ENCODE results near the gene VTI1A. TPM values are rescaled to one million over a fixed set of nuclear protein-coding genes. Genes with fewer than 3 reads are reported as not detected.

The VTI1A gene
- total and polyA plus RNA-seq, 2 of the 8 experiments (the other 6 are each of a cell fraction or from before 2014, with no cell fraction given): 6.0 to 20.0 TPM

DNA sequence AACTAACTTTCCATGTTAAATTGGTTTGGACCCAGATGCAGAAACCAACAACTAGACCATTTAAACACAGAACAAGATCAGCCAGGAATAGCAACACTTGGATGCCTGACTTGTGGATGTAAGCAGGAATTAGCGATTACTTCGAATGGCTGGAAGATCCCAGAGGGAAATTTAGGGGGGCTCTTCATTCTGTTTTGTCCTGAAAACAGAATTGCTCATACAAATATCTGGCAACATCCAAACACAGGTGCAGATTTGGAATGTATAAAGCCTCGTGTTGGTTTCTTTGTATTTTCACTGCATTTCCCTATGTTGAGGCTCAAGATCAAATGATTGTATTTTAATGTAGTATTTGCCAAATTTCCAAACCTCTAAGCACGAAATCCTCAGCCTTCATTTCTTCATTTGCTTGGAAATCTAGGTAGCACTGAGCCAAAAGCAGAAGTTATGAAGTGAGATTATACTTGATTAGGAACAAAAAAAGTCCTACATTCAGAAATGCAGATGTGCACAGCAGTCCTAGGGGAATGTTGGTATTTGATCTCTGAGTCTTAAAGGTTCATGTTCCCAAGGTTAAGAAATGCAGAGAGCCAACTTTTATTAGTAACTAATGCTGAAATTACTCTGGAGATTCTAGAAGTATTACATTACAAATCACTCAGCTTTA lies 254.3 kb downstream of the VTI1A start (continued):
- no peak for TF ChIP-seq ASH2L (IDR thresholded peaks at IDR 0.05; ENCODE audit: low read length)
